ENCODE results near the gene PPP3CA. TPM values are rescaled to one million over a fixed set of nuclear protein-coding genes. Genes with fewer than 3 reads are reported as not detected.

The PPP3CA gene
- total RNA-seq, 4 donors from 2014 or later = 19.0 to 39.6 (median 20.3) TPM

DNA sequence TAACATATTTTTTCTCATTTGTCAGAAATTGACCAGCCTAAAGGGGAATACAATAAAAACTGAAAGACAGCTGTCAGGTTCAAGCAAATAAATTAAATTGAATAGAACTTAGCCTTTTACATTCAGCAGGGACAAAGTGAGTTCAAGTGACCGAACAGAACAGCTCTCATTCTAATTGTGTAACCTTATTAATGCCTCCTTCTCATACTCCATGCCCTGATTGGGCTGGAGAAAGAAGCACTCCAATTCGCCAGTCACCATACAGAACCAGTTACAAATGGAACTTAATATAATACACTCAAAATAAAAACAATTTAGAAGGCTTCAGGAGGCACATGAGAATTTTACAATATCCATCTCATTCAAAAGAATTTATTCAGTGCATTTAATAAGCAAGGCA is 8.0 kb downstream of the PPP3CA start:
- Histone ChIP-seq H3K9me3 (no peaks in the 10 kb centered on the region), H3K27me3 (no peaks in the 10 kb centered on the region), H3K27ac (no peak overlapping the region), H3K36me3 (no peaks in the 10 kb centered on the region), H3K4me3 (no peak overlapping the region), H3K4me1 (peaks cover 0 to 7% (median 0%) of the 10 kb centered on the region in 4 donors)
- TF ChIP-seq, protein P1, sequence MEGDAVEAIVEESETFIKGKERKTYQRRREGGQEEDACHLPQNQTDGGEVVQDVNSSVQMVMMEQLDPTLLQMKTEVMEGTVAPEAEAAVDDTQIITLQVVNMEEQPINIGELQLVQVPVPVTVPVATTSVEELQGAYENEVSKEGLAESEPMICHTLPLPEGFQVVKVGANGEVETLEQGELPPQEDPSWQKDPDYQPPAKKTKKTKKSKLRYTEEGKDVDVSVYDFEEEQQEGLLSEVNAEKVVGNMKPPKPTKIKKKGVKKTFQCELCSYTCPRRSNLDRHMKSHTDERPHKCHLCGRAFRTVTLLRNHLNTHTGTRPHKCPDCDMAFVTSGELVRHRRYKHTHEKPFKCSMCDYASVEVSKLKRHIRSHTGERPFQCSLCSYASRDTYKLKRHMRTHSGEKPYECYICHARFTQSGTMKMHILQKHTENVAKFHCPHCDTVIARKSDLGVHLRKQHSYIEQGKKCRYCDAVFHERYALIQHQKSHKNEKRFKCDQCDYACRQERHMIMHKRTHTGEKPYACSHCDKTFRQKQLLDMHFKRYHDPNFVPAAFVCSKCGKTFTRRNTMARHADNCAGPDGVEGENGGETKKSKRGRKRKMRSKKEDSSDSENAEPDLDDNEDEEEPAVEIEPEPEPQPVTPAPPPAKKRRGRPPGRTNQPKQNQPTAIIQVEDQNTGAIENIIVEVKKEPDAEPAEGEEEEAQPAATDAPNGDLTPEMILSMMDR (IDR thresholded peaks at IDR 0.05) = no peak
- TF ChIP-seq POLR2A (IDR thresholded peaks at IDR 0.05) = no peak
- DNase-seq = no peak

- Histone ChIP-seq H3K27ac (no peak overlapping the region), H3K36me3 (no peaks in the 10 kb centered on the region), H3K4me1 (peaks cover 0 to 6% (median 0%) of the 10 kb centered on the region in 4 donors), H3K27me3 (no peaks in the 10 kb centered on the region), H3K4me3 (no peak overlapping the region), H3K9me3 (no peaks in the 10 kb centered on the region)
- DNase-seq = no peak
- TF ChIP-seq, protein P1 (IDR thresholded peaks at IDR 0.05) = no peak
- no peak for TF ChIP-seq POLR2A (IDR thresholded peaks at IDR 0.05)
Observed at GRCh38 chr4:101337688-101338087, 9.6 kb downstream of the PPP3CA start.

DNA sequence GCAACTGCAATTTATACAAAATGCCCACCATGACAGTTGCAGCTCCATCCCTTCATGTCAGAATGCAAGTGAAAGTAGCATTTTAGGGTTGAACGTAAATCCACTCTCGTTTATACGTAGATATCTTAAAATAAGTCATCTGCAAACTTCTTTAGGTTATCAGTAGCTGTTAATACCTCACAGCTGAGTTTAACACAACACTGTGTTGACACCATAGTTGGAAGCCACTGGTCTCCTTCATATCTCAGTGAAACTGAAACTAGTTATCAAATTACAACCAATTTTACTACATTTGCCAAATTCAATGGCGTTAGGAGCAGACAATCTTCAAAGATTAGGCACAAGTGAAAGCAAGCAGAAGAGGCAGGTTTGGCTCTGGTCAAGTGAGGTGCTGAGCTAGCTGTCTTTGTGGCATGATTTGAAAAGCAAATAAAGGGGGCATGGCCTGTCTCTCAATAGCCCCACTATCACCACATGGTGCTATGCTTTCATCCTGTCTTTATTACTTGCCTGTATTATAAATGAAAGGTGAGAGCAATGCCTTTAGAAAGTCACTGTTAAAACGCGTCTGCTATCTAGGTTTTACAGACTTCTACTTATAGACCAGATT is 12.3 kb downstream of the PPP3CA start:
- no peak for TF ChIP-seq POLR2A (IDR thresholded peaks at IDR 0.05)
- TF ChIP-seq, protein P1 (IDR thresholded peaks at IDR 0.05) = no peak
- no peaks in the 10 kb centered on the region for H3K36me3 ChIP-seq

DNA sequence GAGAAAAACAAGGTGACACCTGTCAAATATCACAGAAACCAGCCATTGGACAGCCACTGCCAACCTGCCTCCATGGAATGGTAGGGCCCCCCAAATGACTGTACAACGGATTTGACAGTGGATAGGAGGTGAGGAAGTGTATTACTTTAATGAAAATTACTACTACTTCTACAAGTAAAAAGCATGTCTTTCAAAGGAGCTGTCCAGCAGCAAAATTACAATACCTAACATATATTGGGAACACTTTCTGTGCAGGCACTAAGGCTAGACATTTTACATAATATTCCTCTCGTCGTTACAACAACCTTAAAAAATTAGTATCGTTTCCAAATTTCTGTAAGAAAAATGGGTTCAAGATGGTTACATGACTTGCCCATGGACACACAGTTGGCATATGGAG is 14.9 kb downstream of the PPP3CA start:
- TF ChIP-seq, protein P1 (IDR thresholded peaks at IDR 0.05) = no peak
- Histone ChIP-seq H3K27me3 (no peaks in the 10 kb centered on the region), H3K36me3 (no peaks in the 10 kb centered on the region), H3K9me3 (no peaks in the 10 kb centered on the region), H3K4me3 (no peak overlapping the region), H3K27ac (no peak overlapping the region), H3K4me1 (peaks cover 0 to 6% (median 2%) of the 10 kb centered on the region in 4 donors)
- DNase-seq = no peak

More for the DNA sequence above, 12.3 kb downstream of the PPP3CA start:
- DNase-seq = no peak
- peaks cover 0 to 6% (median 0%) of the 10 kb centered on the region in 4 donors for H3K4me1 ChIP-seq
- H3K27me3 ChIP-seq = no peaks in the 10 kb centered on the region
- H3K4me3 ChIP-seq = no peak overlapping the region
- no peak overlapping the region for H3K27ac ChIP-seq
- H3K9me3 ChIP-seq = no peaks in the 10 kb centered on the region

GRCh38 chr4:101331017-101331416 is 16.3 kb downstream of the PPP3CA start:
- H3K9me3 ChIP-seq = no peaks in the 10 kb centered on the region
- H3K27ac ChIP-seq = no peak overlapping the region
- H3K27me3 ChIP-seq = no peaks in the 10 kb centered on the region
- H3K4me1 ChIP-seq = peaks cover 0 to 7% (median 3%) of the 10 kb centered on the region in 4 donors
- H3K36me3 ChIP-seq = no peaks in the 10 kb centered on the region
- TF ChIP-seq, protein P1 (IDR thresholded peaks at IDR 0.05) = no peak
- no peak for TF ChIP-seq POLR2A (IDR thresholded peaks at IDR 0.05)
- H3K4me3 ChIP-seq = no peak overlapping the region
- no peak for DNase-seq

Data from Peyer's patch (tissue), 4 donors.